GM21367 (cell line): ENCODE data around the gene PPM1L.

Source experiments
- ATAC-seq: cut with Tn5 transposase; IDR thresholded peaks from one replicate; pipeline ENCODE4 v1.9.1; 2021; ENCODE audit not compliant: unreplicated experiment

PPM1L gene

DNA sequence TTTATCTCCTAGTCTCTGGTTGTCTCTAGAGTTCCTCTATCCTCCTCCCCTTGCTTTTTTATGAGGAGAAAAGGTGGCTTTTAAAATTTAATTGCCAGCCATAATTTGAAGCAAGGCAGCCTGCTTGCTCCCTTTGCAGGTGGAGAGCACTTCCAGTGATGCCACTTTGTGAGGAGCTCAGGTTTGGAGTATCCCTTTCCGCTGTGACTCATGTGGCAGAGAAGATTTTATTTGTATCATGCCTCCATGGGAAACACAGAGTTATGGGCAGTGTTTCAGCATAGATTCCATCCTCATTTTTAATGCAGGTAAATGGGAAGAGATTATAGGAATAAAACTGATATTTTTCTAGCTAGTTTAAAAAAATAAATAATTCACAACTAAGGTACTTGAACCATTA is 7.0 kb downstream of the PPM1L start:
- no peak for ATAC-seq

DNA sequence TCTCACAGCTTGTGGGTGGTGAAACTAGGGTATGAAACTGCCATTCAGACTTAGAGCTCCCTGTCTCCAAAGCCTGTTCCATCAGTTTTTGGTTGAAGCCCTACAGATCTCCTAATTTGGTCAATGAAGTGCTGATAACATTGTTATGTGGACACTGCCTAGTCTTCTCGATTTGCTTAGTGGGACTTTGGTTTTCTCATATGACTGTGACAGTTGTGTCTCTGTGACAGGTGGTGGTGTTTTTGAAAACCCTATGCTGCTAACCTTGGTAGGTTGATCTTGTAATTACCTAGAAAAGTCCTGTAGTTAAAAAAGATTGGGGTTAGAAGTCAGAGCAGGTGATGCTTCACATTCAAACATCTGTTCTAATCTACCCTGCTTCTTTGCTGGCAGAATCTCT is 9.2 kb downstream of the PPM1L start:
- no peak for ATAC-seq

DNA sequence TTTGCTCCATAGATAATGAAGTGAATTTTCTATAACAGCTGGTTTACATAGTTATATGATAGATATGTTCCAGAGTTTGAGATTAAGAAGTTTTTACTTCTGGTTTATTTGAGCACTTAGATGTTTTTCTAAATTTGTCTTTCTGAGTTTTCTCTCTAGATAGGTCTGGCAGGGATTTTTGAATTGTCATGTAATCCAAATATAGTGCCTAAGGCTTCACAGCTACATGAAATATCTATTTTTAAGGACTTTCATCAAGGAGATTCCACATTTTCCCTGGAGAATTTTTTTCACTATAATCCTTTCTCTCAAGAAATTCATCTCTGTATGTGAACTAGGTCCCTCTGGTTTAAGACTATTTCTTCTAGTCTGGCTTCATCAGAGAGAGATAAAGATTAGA is 12.0 kb downstream of the PPM1L start:
- no peak for ATAC-seq

DNA sequence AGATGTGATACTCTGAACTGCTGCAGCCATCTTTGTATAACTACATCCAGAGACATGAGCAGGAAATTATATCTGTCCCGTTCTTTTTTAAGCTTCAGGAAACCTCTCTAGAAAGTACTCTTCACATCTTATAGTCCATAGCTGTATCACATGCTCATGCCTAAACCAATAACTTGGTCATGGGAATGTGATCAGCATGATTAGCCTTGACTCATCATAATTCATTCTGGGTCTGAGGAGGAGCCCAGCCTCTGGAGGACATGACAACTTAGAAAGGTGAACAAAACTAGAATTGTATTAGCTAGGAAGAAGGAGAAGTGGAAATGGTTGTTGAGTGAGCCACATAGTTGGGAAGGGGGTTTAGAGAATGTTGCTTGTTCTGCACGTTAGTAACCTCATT is 12.9 kb downstream of the PPM1L start:
- ATAC-seq: no peak

DNA sequence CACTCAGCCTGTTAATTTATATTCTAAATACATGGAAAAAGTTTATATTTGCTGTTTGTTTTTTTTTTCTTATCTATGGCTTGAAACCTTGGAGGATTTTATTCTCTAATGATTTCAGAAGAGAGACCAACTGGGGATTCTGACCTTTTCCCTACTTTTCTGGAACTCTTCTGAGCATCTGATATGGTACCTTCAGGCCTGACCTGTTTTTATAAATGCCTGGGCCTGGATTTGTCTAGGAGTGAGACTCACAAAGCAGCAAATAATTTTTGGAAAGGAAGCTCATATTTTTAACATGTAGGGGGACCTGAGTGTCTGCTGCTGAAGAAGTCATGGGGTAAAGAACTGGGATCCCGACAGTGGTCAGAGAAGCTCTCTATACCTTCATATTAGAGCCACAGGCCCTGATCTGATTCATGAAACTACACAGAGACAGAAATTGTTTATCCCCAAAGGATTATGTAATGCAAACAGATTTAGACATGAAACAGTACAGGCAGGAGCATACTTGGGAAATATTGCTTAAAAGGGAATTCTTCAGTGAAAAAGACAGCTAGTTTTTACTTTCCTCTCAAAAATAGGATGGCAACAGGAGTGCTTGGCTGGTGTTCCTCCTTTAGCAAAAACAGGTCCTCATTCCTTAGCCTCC is 15.9 kb downstream of the PPM1L start:
- no peak for ATAC-seq

DNA sequence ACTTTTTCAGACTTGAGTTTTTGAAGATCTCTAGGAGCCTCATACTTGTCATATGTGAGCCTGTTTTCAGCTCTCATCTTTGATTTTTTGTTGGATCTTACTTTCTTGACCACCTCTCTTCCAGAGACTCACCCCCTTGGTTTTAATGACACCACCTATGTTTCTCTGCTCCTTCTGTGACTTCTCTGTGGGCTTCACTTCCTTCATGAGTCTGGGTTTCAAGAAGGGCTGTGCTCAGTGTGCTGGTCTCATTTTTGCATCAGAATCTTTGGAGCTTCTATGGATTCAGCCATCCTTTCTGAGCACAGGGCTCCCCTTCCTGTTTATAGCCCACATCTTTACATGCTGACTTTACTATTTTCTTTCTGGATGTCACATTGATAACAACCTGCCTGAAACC is 17.7 kb downstream of the PPM1L start:
- ATAC-seq: no peak

DNA sequence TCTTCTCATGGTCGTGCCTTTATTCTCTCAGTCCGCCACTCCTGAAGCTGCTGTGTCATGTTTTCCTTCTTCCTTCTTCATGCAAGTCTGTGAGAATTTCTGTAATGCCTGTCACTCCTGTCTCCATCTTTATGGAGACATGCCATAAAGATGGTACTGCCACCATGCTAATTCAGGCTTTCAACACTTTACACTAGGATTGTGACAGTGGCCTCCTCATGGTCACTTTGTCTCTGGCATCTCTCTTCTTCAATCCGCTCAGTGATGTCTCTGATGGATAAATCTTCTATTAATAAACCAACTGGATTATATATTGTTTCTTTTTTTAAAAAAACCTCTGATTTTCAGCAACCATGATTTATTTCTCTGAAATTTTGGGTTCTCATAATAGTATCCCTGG is 18.1 kb downstream of the PPM1L start:
- ATAC-seq: no peak

DNA sequence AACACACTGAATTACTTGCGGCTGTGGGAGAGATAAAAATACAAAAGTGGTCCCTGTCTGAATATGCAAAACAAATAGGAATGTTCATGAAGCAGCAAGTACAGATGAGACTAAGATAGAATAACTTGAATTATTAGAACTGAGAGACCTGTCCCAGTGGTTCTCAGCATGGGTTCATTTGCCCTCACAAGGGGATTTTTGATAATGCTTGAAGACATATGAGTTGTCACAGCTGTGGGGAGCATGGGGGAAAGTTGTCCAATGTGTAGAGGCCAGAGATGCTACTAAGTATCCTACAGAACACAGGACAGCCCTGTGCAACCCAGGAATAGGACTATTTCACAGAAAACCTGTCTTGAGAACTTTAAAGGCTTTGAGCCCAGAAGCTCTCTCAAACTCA is 22.4 kb downstream of the PPM1L start:
- ATAC-seq: no peak

DNA sequence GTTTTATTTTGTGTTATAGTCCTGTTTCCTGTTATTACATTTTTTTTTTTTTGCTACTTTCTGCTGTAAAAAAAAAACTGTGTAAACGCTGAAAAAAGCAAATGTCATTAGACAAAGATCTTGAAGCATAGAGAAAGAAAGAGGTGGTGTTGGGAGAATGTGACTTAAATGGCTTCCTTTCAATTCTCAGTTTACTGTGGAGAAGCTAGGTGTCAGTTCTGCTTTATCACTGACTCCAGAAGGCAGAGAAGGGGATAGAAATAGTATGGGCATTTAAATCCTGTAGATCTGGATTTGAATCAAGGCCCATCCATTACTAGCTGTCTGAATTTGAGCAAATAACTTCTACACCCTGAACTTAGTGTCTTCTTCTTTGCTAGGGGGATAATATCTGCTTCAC is 23.0 kb downstream of the PPM1L start:
- ATAC-seq: no peak

DNA sequence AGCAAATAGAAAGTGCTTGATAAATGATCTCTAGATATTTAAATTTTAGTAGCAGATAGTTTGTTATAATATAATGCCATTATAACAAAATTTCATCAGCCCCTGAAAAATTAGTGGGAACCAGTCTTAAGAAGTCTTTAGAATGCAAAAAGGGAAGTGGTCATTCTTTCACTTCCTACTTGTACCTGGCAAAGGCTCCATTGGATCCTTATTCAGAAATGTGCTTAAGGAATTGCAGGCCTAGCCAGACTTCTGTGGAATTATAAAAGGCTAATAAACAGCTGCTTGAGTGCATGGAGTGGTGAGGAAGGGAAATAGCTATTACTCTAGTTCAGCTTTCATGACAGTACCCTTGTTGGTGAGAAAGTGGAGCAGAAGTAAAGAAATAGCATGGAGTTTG is 24.2 kb downstream of the PPM1L start:
- no peak for ATAC-seq

DNA sequence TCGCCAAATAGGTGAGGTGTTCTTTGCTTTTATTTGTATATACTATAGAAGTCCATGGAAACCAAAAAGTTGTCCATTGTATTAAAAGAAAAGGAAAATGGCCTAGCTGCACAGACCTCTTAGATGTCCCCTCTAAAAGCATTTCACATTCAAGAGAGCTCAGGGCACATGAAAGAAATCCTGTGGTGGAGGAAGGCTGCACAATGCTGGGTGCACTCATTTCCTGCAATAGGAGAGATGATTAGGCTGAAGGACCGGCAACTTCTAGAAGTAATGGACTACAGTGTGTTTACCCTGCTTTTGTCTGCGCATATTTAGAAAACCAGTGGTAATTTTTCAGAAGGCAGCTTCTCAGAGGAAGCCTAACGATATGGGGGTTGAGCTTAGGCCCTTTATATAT is 25.4 kb downstream of the PPM1L start:
- no peak for ATAC-seq

DNA sequence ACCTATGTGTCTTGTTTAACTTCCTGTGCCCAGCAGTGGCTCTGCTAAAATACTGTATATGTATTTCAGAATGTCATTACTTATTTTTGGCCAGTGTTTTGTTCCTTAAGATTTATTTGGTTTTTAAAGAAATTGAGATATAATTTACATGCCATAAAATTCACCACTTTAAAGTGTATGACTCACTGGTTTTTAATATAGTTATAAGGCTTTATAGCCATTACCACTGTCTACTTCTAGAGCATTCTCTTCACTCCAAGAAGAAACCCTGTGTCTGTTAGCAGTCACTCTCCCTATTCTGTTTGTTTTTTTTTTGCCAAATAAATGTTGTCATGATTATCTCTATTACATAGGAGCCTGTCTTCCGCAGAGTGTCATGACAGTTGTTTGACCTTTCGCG is 25.8 kb downstream of the PPM1L start:
- no peak for ATAC-seq

DNA sequence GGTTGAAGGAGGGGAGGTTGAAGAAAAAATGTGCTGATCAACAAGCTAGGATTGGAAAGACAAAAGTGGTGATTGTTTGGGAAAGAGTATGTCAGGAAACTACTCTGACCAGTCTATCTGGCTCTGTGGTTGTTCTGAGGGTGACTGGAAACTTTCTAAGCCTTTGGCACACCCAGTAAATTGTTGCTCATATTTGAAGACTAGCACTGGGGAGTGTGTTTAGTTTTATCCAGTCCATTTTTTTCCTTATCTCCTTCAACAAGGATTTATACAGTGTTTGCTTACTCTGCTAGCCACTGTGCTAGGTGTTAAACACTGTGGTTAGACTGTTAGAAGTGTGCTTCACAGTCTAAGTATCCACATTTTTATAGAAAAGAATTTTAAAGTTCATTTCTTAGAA is 28.8 kb downstream of the PPM1L start:
- ATAC-seq: no peak

DNA sequence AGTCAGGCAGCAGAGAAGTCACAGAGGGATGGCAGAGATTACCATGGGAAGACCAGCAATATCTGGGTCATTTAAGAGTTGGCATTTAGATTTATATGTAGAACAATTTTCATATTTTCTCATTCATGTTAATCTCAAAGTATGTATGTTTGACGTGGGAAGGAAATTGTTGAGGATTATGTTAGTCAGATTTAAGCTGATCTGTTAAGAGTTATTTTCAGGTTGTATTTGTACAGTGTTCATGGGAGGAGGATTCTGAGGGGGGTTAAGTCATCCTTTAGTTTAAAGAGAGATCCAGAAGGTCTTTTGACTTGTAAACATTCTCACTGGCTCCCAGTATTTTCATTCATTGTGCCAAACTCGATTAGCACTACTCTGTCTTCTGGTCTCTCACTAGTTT is 34.7 kb downstream of the PPM1L start:
- no peak for ATAC-seq

DNA sequence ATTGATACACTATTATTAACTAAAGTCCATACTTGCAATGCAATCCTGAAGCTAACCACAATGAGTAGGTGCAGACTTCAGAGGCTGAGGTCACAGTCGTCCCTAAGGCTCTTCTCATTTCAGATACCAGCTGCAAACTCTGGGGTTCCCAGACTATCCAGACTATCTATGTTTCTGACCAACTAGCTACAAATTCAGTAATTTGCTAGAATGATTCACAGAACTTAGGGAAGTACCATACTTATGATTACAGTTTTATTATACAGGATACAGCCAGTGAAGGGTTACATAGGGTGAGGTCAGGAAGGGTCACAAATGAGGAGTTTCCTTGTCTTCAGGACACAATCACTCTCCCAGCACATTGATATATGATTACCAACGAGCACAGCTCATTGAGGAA is 36.5 kb downstream of the PPM1L start:
- ATAC-seq: no peak

DNA sequence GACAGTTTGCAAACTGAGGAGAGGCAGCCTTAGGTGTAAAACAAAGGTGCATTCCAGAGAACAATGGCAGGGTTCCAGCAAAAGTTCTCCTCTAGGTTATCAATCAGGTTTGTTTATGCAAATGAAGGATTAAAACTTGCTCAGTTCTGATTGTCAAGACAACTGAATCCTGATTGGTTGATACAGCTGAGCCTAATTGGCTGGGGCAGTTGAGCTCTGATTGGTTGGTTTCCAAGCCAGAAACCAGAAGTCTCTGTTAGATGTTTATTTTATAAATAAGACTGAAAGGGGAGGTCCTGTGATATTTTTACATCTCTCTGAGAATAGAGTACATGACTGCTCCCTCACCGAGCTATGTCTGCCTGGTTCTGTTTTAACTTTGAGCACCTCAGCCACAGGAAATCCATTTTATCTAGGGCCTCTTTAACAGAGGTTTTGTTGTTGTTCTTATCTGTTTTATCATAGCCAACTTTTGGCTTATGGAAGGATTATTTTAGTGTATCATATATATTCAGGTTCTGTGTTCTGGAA is 37.8 kb downstream of the PPM1L start:
- ATAC-seq: no peak

DNA sequence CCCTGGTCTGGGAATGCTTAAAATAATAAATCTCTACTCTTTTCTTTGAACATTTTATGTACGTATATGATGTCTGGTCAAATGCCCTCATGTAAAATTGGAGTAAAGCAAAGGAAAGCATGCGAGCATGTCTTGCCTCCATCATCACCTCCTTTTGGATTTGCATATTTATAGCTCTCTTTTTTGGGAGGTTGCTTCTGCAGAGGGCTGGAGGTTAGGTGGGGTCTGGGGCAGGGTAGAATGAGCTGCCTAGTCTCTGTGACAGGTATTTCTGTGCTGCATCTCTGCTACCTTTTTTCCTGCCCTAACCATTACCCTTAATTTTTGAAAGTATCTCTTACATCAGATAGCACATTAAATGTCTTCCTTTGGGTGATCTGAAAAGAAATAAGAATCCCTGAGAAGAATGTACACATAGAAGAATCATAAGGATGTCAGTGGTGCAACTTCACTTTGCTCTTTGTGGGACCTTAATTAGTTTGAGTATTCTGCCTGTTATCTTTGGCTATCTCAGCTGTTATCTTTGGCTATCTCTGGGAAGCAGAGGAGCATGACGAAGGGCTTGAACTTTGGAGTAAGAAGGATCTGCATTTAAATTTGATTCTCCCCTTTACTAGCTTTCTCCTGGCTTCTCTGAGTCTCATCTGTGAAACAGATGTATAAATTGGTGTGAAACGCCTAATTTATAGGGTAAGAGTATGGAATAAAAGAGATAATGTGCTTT is 40.2 kb downstream of the PPM1L start:
- no peak for ATAC-seq

DNA sequence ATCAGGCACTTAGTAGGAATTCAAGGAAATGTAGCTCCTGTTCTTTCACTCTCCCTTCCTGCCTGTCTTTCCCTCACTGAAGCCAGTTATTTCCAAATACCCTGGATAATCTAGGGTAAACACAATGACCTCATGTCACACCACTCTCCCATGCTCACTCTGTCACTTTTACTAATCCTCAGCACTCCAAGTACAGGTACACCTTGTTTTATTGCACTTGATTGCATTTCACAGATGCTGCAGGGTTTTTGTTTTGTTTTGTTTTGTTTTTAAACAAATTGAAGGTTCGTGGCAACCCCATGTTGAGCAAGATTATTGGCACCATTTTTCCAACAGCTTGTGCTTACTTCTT is 40.8 kb downstream of the PPM1L start:
- no peak for ATAC-seq

DNA sequence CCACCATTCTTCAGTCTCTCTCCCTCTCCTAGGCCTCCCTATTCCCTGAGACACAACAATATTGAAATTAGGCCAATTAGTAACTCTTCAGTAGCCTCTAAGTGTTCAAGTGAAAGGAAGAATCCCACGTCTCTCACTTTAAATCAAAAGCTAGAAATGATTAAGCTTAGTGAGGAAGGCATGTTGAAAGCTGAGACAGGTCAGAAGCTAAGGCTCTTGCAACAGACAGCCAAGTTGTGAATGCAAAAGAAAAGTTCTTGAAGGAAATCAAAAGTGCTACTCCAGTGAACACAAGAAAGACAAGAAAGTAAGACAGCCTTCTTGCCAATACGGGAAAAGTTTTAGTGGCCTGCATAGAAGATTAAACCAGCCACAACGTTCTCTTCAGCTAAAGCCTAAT is 41.3 kb downstream of the PPM1L start:
- no peak for ATAC-seq

DNA sequence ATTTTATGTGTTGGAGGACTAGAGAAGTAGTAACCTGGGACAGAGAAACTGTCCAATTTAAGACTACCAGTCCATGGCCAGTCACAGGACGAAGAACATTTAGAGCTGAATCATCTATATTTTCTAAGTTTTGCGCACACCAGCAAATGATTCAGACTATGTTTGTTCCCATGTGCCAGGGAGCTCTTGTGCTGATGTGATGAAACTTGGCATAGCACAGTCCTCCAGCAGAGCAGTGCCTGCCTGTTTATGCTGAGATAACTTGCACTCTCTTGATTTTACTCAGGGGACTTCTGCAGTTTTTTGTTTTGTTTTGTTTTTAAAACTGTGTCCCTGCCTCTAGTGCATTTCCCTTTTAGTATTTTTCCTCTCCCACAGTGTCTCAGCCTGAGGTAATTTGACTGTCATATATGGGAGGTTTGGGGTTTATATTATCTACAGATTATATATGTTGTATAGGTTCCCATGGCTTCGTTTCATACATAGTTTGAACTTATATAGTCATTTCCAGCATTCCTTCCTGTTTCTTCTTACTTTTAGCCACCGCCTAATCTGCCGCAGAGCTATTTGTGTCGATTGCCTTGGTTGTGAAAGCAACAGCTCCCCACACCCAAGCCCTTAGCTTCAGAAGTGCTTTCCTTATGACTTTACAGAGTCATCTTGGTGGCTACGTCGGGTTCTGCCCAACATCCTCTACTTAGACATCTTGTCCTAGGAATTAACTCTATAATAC is 45.5 kb downstream of the PPM1L start:
- no peak for ATAC-seq

DNA sequence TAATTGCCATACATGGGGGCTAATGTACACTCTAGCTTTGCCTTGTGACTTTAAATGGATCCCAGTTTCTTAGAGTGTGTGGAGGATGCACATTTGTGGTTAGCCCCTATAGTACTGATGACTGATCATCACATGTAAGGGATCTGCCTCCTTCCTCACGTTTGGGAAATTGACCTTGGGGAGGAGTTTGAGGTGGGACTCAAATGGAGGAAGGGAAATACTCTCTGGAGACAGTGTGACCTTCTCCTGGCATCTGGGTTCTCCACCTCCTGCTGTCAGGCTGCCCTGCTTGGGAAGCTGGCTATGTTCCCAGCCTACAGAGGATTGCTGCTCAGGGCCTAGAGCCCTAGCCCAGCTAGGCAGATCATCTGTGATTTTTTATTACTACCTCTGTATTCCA is 48.7 kb downstream of the PPM1L start:
- ATAC-seq: no peak

DNA sequence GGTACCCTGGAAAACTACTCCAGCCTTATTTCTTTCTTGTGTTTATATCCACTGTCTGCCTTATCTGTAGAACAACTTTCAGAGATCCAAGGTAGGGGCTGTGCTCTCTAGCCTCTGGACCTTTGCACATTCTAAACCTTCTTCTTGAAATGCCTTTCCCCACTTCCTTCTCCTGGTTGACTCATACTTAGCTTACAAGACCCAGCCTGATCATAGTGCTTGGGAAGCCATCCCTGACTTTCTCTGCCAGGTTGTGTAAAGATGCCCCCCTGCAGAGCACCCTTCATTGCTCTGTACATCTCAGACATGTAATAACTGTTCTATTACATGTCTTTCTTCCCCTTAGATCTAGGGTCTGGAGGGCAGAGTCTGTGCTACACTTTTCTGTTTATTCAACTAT is 50.1 kb downstream of the PPM1L start:
- ATAC-seq: no peak
